AG20443 (cell line): Measurements from ENCODE around the gene RNU1-1.
"Not testable (repeated sequence)": the region's sequence is repeated elsewhere in the genome, so short reads cannot be mapped to it uniquely, and the experiment has no call there.

Source experiments
- DNase-seq: peaks from one replicate; pipeline ENCODE4 v3.0.0; 2012; ENCODE audit warnings: low spot score, mixed read lengths

The RNU1-1 gene

GRCh38 chr1:16521679-16522078, 7.6 kb upstream of the RNU1-1 start:
- DNase-seq, result not testable (repeated sequence)

- peak; percentile 2 for DNase-seq
Observed at GRCh38 chr1:16521288-16521583, 7.2 kb upstream of the RNU1-1 start.

GRCh38 chr1:16520435-16521287, 6.6 kb upstream of the RNU1-1 start:
- DNase-seq, result peak; percentile 31

- peak; percentile 4 for DNase-seq
Observed at GRCh38 chr1:16519255-16519951, 5.3 kb upstream of the RNU1-1 start.

- DNase-seq, result not testable (repeated sequence)
Observed at GRCh38 chr1:16518913-16519254, 4.8 kb upstream of the RNU1-1 start.

GRCh38 chr1:16516694-16517410, 2.8 kb upstream of the RNU1-1 start:
- not testable (repeated sequence) for DNase-seq

- peak; percentile 52 for DNase-seq
Observed at GRCh38 chr1:16513412-16514106, 526 bp downstream of the RNU1-1 start.

GRCh38 chr1:16512624-16513411, 1.3 kb downstream of the RNU1-1 start:
- DNase-seq, result not testable (repeated sequence)

GRCh38 chr1:16511926-16512325, 2.2 kb downstream of the RNU1-1 start:
- DNase-seq, result not testable (repeated sequence)

GRCh38 chr1:16508861-16509445, 5.1 kb downstream of the RNU1-1 start:
- not testable (repeated sequence) for DNase-seq

GRCh38 chr1:16506364-16507136, 7.5 kb downstream of the RNU1-1 start:
- not testable (repeated sequence) for DNase-seq

- not testable (repeated sequence) for DNase-seq
Observed at GRCh38 chr1:16505870-16506269, 8.2 kb downstream of the RNU1-1 start.

GRCh38 chr1:16503494-16503893, 10.6 kb downstream of the RNU1-1 start:
- no peak for DNase-seq

- not testable (repeated sequence) for DNase-seq
Observed at GRCh38 chr1:16501446-16501845, 12.6 kb downstream of the RNU1-1 start.

- not testable (repeated sequence) for DNase-seq
Observed at GRCh38 chr1:16500975-16501374, 13.1 kb downstream of the RNU1-1 start.

- DNase-seq, result not testable (repeated sequence)
Observed at GRCh38 chr1:16500466-16500865, 13.6 kb downstream of the RNU1-1 start.

GRCh38 chr1:16498573-16499413, 15.3 kb downstream of the RNU1-1 start:
- DNase-seq, result peak; percentile 97

- not testable (repeated sequence) for DNase-seq
Observed at GRCh38 chr1:16498047-16498446, 16.0 kb downstream of the RNU1-1 start.

- not testable (repeated sequence) for DNase-seq
Observed at GRCh38 chr1:16497474-16497904, 16.6 kb downstream of the RNU1-1 start.
